B cell (primary cell): ENCODE measurements around the gene MED25. TPM values are rescaled to one million over a fixed set of nuclear protein-coding genes. Genes with fewer than 3 reads are reported as not detected.

Source experiments
- ATAC-seq: fragments of 200-7000 bp; cut with Tn5 transposase; one replicate; pipeline ENCODE4 v1.10.0; 2021; ENCODE audit warnings: low read depth, mild to moderate bottlenecking, moderate number of reproducible peaks, moderate library complexity
- CTCF ChIA-PET: fragments of 350-600 bp; sonication (Branson Sonifier 250); formaldehyde crosslinking; loops from one replicate; lab custom pipeline; 2021; ENCODE audit warnings: antibody characterized with exemption, inconsistent platforms; lab: Charles Lee
- POLR2A ChIA-PET: fragments of 350-600 bp; sonication (Branson Sonifier 250); formaldehyde crosslinking; loops from one replicate; lab custom pipeline; 2021; ENCODE audit warnings: antibody characterized with exemption; lab: Charles Lee
- DNase-seq: peaks from one replicate; pipeline ENCODE4 v3.0.0; 2013
- H2AFZ ChIP-seq: 2 replicates; pipeline ENCODE4 v1.6.1; 2012; ENCODE audit warnings: mild to moderate bottlenecking, low read depth, low read length; ENCODE audit not compliant: insufficient read depth, poor library complexity, severe bottlenecking
- H3K27ac ChIP-seq, 2 donors: 1 replicate in 1 of 2; 2 replicates in 1 of 2; pipeline ENCODE4 v1.5.1; 2012 to 2013; ENCODE audit warnings: low read length in 2 of 2, mild to moderate bottlenecking in 2 of 2, moderate library complexity in 1 of 2
- H3K27me3 ChIP-seq, 4 experiments: fragments of 200-600 bp in 1 of 4; sonication (generic) in 1 of 4; replicated peaks in 1 of 4; 1 replicate in 2 of 4; 2 replicates in 2 of 4; pipeline versions ENCODE4 v1.6.1 to v1.7.0; 2013 to 2016; ENCODE audit warnings: low read length in 3 of 4, mild to moderate bottlenecking in 2 of 4, mixed read lengths in 1 of 4, moderate library complexity in 1 of 4; ENCODE audit not compliant: insufficient read depth in 4 of 4, control insufficient read depth in 3 of 4; ENCODE audit errors: control extremely low read depth in 1 of 4
- H3K36me3 ChIP-seq, 2 experiments: replicated peaks in 1 of 2; 1 replicate in 1 of 2; 2 replicates in 1 of 2; pipeline versions ENCODE4 v1.6.1 to v1.7.1; 2013; ENCODE audit warnings: low read length in 1 of 2; ENCODE audit not compliant: insufficient read depth in 2 of 2, control insufficient read depth in 1 of 2; ENCODE audit errors: control extremely low read depth in 1 of 2, extremely low read depth in 1 of 2
- H3K4me1 ChIP-seq, 2 donors: fragments of 200-600 bp in 1 of 2; sonication (generic) in 1 of 2; 1 replicate in 1 of 2; 2 replicates in 1 of 2; pipeline versions ENCODE4 v1.5.1 to v1.6.1; 2013 to 2017; ENCODE audit warnings: low read length in 2 of 2; ENCODE audit not compliant: control insufficient read depth in 2 of 2, insufficient read depth in 2 of 2
- H3K4me2 ChIP-seq: replicated peaks from 2 replicates; pipeline ENCODE3; 2012; ENCODE audit warnings: mild to moderate bottlenecking, low read depth, low read length; ENCODE audit not compliant: poor library complexity, severe bottlenecking
- H3K4me3 ChIP-seq, 5 experiments: fragments of 200-600 bp in 1 of 5; sonication (generic) in 1 of 5; 1 replicate in 3 of 5; 2 replicates in 2 of 5; pipeline versions ENCODE4 v1.5.1 to v1.7.0; 2011 to 2016; ENCODE audit warnings: low read length in 4 of 5, mild to moderate bottlenecking in 4 of 5, low read depth in 2 of 5, control low read depth in 1 of 5, moderate library complexity in 1 of 5; ENCODE audit not compliant: insufficient read depth in 1 of 5; ENCODE audit errors: control extremely low read depth in 1 of 5, extremely low read depth in 1 of 5
- H3K79me2 ChIP-seq: fragments of 200-600 bp; sonication (generic); one replicate; pipeline ENCODE4 v1.6.0; 2016; ENCODE audit warnings: low read length; ENCODE audit not compliant: control insufficient read depth, insufficient read depth
- H3K9ac ChIP-seq: fragments of 200-600 bp; sonication (generic); 2 replicates; pipeline ENCODE4 v1.6.1; 2017; ENCODE audit warnings: mild to moderate bottlenecking, low read length, moderate library complexity
- H3K9me3 ChIP-seq, 3 donors: one replicate each; pipeline versions ENCODE4 v1.6.1 to v1.7.1; 2013; ENCODE audit warnings: low read length in 2 of 3; ENCODE audit not compliant: control insufficient read depth in 2 of 3, insufficient read depth in 1 of 3; ENCODE audit errors: control extremely low read depth in 1 of 3
- H4K20me1 ChIP-seq: 2 replicates; pipeline ENCODE4 v1.6.0; 2012; ENCODE audit warnings: mild to moderate bottlenecking, low read length; ENCODE audit not compliant: insufficient read depth, control insufficient read depth, poor library complexity, severe bottlenecking
- H3K27ac Mint-ChIP-seq: one replicate; pipeline ENCODE4 v1.8.0; 2021; ENCODE audit warnings: mixed read lengths
- H3K27me3 Mint-ChIP-seq: one replicate; pipeline ENCODE4 v1.8.0; 2021; ENCODE audit warnings: mixed read lengths
- H3K4me1 Mint-ChIP-seq: one replicate; pipeline ENCODE4 v1.8.0; 2021; ENCODE audit warnings: mixed read lengths
- H3K4me3 Mint-ChIP-seq: one replicate; pipeline ENCODE4 v1.8.0; 2021; ENCODE audit warnings: mixed read lengths
- H3K9me3 Mint-ChIP-seq: one replicate; pipeline ENCODE4 v1.8.0; 2022; ENCODE audit warnings: mixed read lengths; ENCODE audit not compliant: insufficient read depth
- EZH2 ChIP-seq: IDR thresholded peaks from 2 replicates; pipeline ENCODE4 v1.6.1; 2012; ENCODE audit warnings: borderline replicate concordance, low read depth, mild to moderate bottlenecking, moderate library complexity, low read length; ENCODE audit not compliant: insufficient read depth, poor library complexity, severe bottlenecking
- WGBS: methylation state at CpG from one replicate; pipeline ENCODE4 v1.1.5; 2013; ENCODE audit warnings: missing lambda C conversion rate; ENCODE audit not compliant: insufficient coverage; 5-methylcytosine and 5-hydroxymethylcytosine counted together
- intact Hi-C: fragments of 100-400 bp; cut with micrococcal nuclease; formaldehyde crosslinking; loops from one replicate; pipeline ENCODE4 v1.10.0; 2022
- polyA plus RNA-seq: library from polyadenylated mRNA; depleted of rRNA; stranded (reverse); fragments of >200 nt; gene quantifications from 2 replicates; pipeline ENCODE4 v1.2.3, GENCODE V29; 2012
- total RNA-seq, 2 donors: library from RNA; stranded (reverse); fragments of 120-200 nt in 1 of 2; gene quantifications; 1 replicate in 1 of 2; 2 replicates in 1 of 2; pipeline versions ENCODE4 v1.2.3 to v1.2.4, GENCODE V29; 2013 to 2022
- TF ChIP-seq, protein P1 (sequence below): fragments of 200-600 bp; IDR thresholded peaks from one replicate; pipeline ENCODE4 v1.8.0; 2022; ENCODE audit warnings: antibody characterized with exemption, mild to moderate bottlenecking

MED25 gene
- total and polyA plus RNA-seq, 2 donors (not counting 1 experiment from before 2014, with no cell fraction given) = 93.0 to 126 TPM

DNA sequence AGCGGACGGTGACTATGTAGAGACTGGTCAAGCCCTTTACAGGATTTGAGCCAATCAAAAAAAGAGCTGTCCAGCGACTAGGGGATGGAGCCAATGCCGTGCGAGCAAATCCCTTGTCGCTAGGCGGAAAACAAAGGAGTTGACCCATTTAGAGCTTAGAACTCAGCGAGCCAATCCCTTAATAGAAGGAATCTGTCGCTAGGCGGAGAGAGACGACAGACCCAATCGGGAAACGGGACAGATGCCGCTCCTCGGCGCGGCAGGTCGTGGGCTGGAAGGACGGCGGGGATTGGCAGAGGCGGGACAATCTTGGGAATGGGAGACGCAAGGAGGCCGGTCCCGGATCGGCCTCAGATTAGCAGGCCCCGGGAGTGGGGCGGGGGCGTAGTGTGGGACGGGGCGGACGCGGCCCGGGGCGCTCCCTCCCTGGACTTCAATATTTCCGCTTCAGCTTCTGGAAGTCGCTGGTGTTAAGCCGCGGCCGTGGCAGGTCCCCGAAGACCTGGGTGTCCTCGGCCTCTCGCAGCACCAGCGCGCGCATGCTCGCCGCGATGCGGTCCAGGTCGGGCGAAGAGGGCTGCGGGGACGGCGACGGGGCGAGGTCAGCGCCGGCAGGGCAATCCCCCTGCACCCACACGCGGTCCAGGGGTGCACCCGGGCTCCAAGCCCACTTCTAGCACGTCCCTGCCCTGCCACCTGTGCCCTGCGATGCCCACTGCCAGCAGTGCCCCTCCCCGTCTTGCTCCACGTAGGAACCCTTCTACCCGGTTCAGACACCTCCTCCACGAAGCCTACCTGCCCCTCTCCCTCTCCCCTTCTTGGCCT lies 51.6 kb downstream of the MED25 start:
- peaks cover 30 to 50% of the 10 kb centered on the region in 2 donors for H3K4me1 ChIP-seq
- peaks cover 41% of the 10 kb centered on the region for H3K4me1 Mint-ChIP-seq

More for the DNA sequence above, 51.6 kb downstream of the MED25 start:
- DNase-seq (peak; percentile 97), ATAC-seq (peak; percentile 80)
- no peaks in the 10 kb centered on the region for H3K27me3 ChIP-seq
- Mint-ChIP-seq H3K9me3 (no peaks in the 10 kb centered on the region), H3K4me3 (no peak overlapping the region), H3K27ac (peak overlapping the region; percentile 77), H3K27me3 (no peaks in the 10 kb centered on the region)
- peak overlapping the region; percentile 82 for H3K4me2 ChIP-seq
- H3K79me2 ChIP-seq = peaks cover 33% of the 10 kb centered on the region
- CTCF ChIA-PET = interaction anchor here (0.6 to 1.6 kb wide), 6 partner anchors 19 to 1506 kb away, joined by 3 to 7 read pairs (median 4); partner anchors contain the start of genes FUZ, PTOV1, SYNGR4 and TMEM143
- peaks cover 0 to 20% (median 0%) of the 10 kb centered on the region in 3 donors for H3K9me3 ChIP-seq
- H4K20me1 ChIP-seq = peaks cover 16% of the 10 kb centered on the region
- H3K36me3 ChIP-seq = peaks cover 0 to 8% of the 10 kb centered on the region in 2 experiments
- no peak for TF ChIP-seq EZH2
- TF ChIP-seq, protein P1, sequence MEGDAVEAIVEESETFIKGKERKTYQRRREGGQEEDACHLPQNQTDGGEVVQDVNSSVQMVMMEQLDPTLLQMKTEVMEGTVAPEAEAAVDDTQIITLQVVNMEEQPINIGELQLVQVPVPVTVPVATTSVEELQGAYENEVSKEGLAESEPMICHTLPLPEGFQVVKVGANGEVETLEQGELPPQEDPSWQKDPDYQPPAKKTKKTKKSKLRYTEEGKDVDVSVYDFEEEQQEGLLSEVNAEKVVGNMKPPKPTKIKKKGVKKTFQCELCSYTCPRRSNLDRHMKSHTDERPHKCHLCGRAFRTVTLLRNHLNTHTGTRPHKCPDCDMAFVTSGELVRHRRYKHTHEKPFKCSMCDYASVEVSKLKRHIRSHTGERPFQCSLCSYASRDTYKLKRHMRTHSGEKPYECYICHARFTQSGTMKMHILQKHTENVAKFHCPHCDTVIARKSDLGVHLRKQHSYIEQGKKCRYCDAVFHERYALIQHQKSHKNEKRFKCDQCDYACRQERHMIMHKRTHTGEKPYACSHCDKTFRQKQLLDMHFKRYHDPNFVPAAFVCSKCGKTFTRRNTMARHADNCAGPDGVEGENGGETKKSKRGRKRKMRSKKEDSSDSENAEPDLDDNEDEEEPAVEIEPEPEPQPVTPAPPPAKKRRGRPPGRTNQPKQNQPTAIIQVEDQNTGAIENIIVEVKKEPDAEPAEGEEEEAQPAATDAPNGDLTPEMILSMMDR = no peak
- POLR2A ChIA-PET = interaction anchor here (0.6 to 5.0 kb wide), 18 partner anchors 8 to 671 kb away, joined by 3 to 40 read pairs (median 5); partner anchors contain the start of genes AKT1S1, AP2A1, ATF5 and FUZ
- H2AFZ ChIP-seq = peak overlapping the region; percentile 82
- H3K27ac ChIP-seq = peak overlapping the region; percentile 97 to 98
- 2% methylated on average over 67 of the region's 67 CpGs for WGBS
- H3K9ac ChIP-seq = peak overlapping the region; percentile 68
- peak overlapping the region; percentile 42 to 74 (median 69) for H3K4me3 ChIP-seq
- intact Hi-C loops = loop anchor here (1.0 to 2.0 kb wide), 4 partner anchors 8 to 373 kb away; partner anchors contain the start of genes AKT1S1, MED25, RPS11 and TBC1D17
